Measurements from ENCODE around the gene DIS3L2. TPM values are rescaled to one million over a fixed set of nuclear protein-coding genes. Genes with fewer than 3 reads are reported as not detected.
A peak's percentile ranks its signal among the peaks of the same experiment; 100 is the strongest.
"Not testable (repeated sequence)": the region's sequence is repeated elsewhere in the genome, so short reads cannot be mapped to it uniquely, and the experiment has no call there.

DIS3L2 gene
- polyA plus RNA-seq, 2 donors, result 16.6 to 23.3 TPM

- Histone ChIP-seq H3K9me3 (ENCODE audit: control insufficient read depth in 2 of 2, insufficient read depth in 1 of 2, low read depth in 1 of 2, low read length in 1 of 2) (no peaks in the 10 kb centered on the region), H3K4me3 (ENCODE audit: low read depth in 1 of 2, low read length in 2 of 2) (no peak overlapping the region), H3K4me1 (ENCODE audit: control insufficient read depth in 2 of 2, insufficient read depth in 2 of 2, low read length in 1 of 2) (no peaks in the 10 kb centered on the region), H3K27me3 (ENCODE audit: control insufficient read depth in 1 of 2, insufficient read depth in 2 of 2, low read length in 2 of 2) (no peaks in the 10 kb centered on the region), H3K36me3 (ENCODE audit: control insufficient read depth in 2 of 2, insufficient read depth in 2 of 2, low read length in 1 of 2) (peaks cover 3 to 9% of the 10 kb centered on the region in 2 donors), H3K27ac (ENCODE audit: low read depth in 2 of 2, low read length in 1 of 2) (no peak overlapping the region)
- WGBS, 2 donors, result 45 to 56% methylated on average over 3 of the region's 3 CpGs
Observed at GRCh38 chr2:232307854-232308253, 346.3 kb downstream of the DIS3L2 start.

- Histone ChIP-seq H3K27me3 (ENCODE audit: control insufficient read depth in 1 of 2, insufficient read depth in 2 of 2, low read length in 2 of 2) (no peaks in the 10 kb centered on the region), H3K27ac (ENCODE audit: low read depth in 2 of 2, low read length in 1 of 2) (no peak overlapping the region), H3K4me1 (ENCODE audit: control insufficient read depth in 2 of 2, insufficient read depth in 2 of 2, low read length in 1 of 2) (no peaks in the 10 kb centered on the region), H3K9me3 (ENCODE audit: control insufficient read depth in 2 of 2, insufficient read depth in 1 of 2, low read depth in 1 of 2, low read length in 1 of 2) (no peaks in the 10 kb centered on the region), H3K36me3 (ENCODE audit: control insufficient read depth in 2 of 2, insufficient read depth in 2 of 2, low read length in 1 of 2) (peaks cover 3 to 7% of the 10 kb centered on the region in 2 donors), H3K4me3 (ENCODE audit: low read depth in 1 of 2, low read length in 2 of 2) (no peak overlapping the region)
- WGBS, 2 donors, result 60 to 79% methylated on average over 3 of the region's 3 CpGs
Observed at GRCh38 chr2:232308986-232309385, 347.5 kb downstream of the DIS3L2 start.

GRCh38 chr2:232309592-232309991 is 348.1 kb downstream of the DIS3L2 start:
- Histone ChIP-seq H3K36me3 (ENCODE audit: control insufficient read depth in 2 of 2, insufficient read depth in 2 of 2, low read length in 1 of 2) (peaks cover 3% of the 10 kb centered on the region in 2 donors), H3K4me3 (ENCODE audit: low read depth in 1 of 2, low read length in 2 of 2) (no peak overlapping the region), H3K27me3 (ENCODE audit: control insufficient read depth in 1 of 2, insufficient read depth in 2 of 2, low read length in 2 of 2) (no peaks in the 10 kb centered on the region), H3K9me3 (ENCODE audit: control insufficient read depth in 2 of 2, insufficient read depth in 1 of 2, low read depth in 1 of 2, low read length in 1 of 2) (no peaks in the 10 kb centered on the region), H3K4me1 (ENCODE audit: control insufficient read depth in 2 of 2, insufficient read depth in 2 of 2, low read length in 1 of 2) (no peaks in the 10 kb centered on the region), H3K27ac (ENCODE audit: low read depth in 2 of 2, low read length in 1 of 2) (peak overlapping the region; percentile 26 to 27)
- WGBS, 2 donors, result 49 to 55% methylated on average over 4 of the region's 4 CpGs

- no peaks in the 10 kb centered on the region for H3K27me3 ChIP-seq (ENCODE audit: control insufficient read depth in 1 of 2, insufficient read depth in 2 of 2, low read length in 2 of 2)
- peak overlapping the region; percentile 26 to 27 for H3K27ac ChIP-seq (ENCODE audit: low read depth in 2 of 2, low read length in 1 of 2)
- H3K9me3 ChIP-seq (ENCODE audit: control insufficient read depth in 2 of 2, insufficient read depth in 1 of 2, low read depth in 1 of 2, low read length in 1 of 2), result no peaks in the 10 kb centered on the region
- peaks cover 0 to 2% of the 10 kb centered on the region in 2 donors for H3K4me1 ChIP-seq (ENCODE audit: control insufficient read depth in 2 of 2, insufficient read depth in 2 of 2, low read length in 1 of 2)
- peaks cover 3% of the 10 kb centered on the region in 2 donors for H3K36me3 ChIP-seq (ENCODE audit: control insufficient read depth in 2 of 2, insufficient read depth in 2 of 2, low read length in 1 of 2)
- 51 to 62% methylated on average over 9 of the region's 9 CpGs for WGBS, 2 donors
- H3K4me3 ChIP-seq (ENCODE audit: low read depth in 1 of 2, low read length in 2 of 2), result no peak overlapping the region
Observed at GRCh38 chr2:232310121-232310520, 348.6 kb downstream of the DIS3L2 start.

- 47 to 71% methylated on average over 1 of the region's 1 CpG for WGBS, 2 donors
- peaks cover 0 to 6% of the 10 kb centered on the region in 2 donors for H3K4me1 ChIP-seq (ENCODE audit: control insufficient read depth in 2 of 2, insufficient read depth in 2 of 2, low read length in 1 of 2)
- H3K9me3 ChIP-seq (ENCODE audit: control insufficient read depth in 2 of 2, insufficient read depth in 1 of 2, low read depth in 1 of 2, low read length in 1 of 2), result no peaks in the 10 kb centered on the region
- no peak overlapping the region for H3K4me3 ChIP-seq (ENCODE audit: low read depth in 1 of 2, low read length in 2 of 2)
- peaks cover 3% of the 10 kb centered on the region in 2 donors for H3K36me3 ChIP-seq (ENCODE audit: control insufficient read depth in 2 of 2, insufficient read depth in 2 of 2, low read length in 1 of 2)
- no peaks in the 10 kb centered on the region for H3K27me3 ChIP-seq (ENCODE audit: control insufficient read depth in 1 of 2, insufficient read depth in 2 of 2, low read length in 2 of 2)
- H3K27ac ChIP-seq (ENCODE audit: low read depth in 2 of 2, low read length in 1 of 2), result peak overlapping the region; percentile 26 to 36
Observed at GRCh38 chr2:232310696-232311095, 349.2 kb downstream of the DIS3L2 start.

GRCh38 chr2:232313645-232314044 is 352.1 kb downstream of the DIS3L2 start:
- H3K36me3 ChIP-seq (ENCODE audit: control insufficient read depth in 2 of 2, insufficient read depth in 2 of 2, low read length in 1 of 2); H3K4me3 ChIP-seq (ENCODE audit: low read depth in 1 of 2, low read length in 2 of 2); H3K27me3 ChIP-seq (ENCODE audit: control insufficient read depth in 1 of 2, insufficient read depth in 2 of 2, low read length in 2 of 2); H3K27ac ChIP-seq (ENCODE audit: low read depth in 2 of 2, low read length in 1 of 2); H3K9me3 ChIP-seq (ENCODE audit: control insufficient read depth in 2 of 2, insufficient read depth in 1 of 2, low read depth in 1 of 2, low read length in 1 of 2): not testable (repeated sequence)
- WGBS, 2 donors, result 98 to 100% methylated on average over 2 of the region's 2 CpGs
- H3K4me1 ChIP-seq (ENCODE audit: control insufficient read depth in 2 of 2, insufficient read depth in 2 of 2, low read length in 1 of 2), result peaks cover 0 to 16% of the 10 kb centered on the region in 2 donors

GRCh38 chr2:232315049-232315922 is 353.8 kb downstream of the DIS3L2 start:
- Histone ChIP-seq H3K4me1 (ENCODE audit: control insufficient read depth in 2 of 2, insufficient read depth in 2 of 2, low read length in 1 of 2) (peaks cover 0 to 19% of the 10 kb centered on the region in 2 donors), H3K36me3 (ENCODE audit: control insufficient read depth in 2 of 2, insufficient read depth in 2 of 2, low read length in 1 of 2) (peaks cover 0 to 8% of the 10 kb centered on the region in 2 donors), H3K9me3 (ENCODE audit: control insufficient read depth in 2 of 2, insufficient read depth in 1 of 2, low read depth in 1 of 2, low read length in 1 of 2) (no peaks in the 10 kb centered on the region), H3K27ac (ENCODE audit: low read depth in 2 of 2, low read length in 1 of 2) (peak overlapping the region; percentile 69 to 87), H3K4me3 (ENCODE audit: low read depth in 1 of 2, low read length in 2 of 2) (no peak overlapping the region), H3K27me3 (ENCODE audit: control insufficient read depth in 1 of 2, insufficient read depth in 2 of 2, low read length in 2 of 2) (no peaks in the 10 kb centered on the region)
- WGBS, 2 donors, result 44 to 47% methylated on average over 12 of the region's 12 CpGs

GRCh38 chr2:232315923-232316299 is 354.4 kb downstream of the DIS3L2 start:
- no peaks in the 10 kb centered on the region for H3K27me3 ChIP-seq (ENCODE audit: control insufficient read depth in 1 of 2, insufficient read depth in 2 of 2, low read length in 2 of 2)
- no peak overlapping the region for H3K4me3 ChIP-seq (ENCODE audit: low read depth in 1 of 2, low read length in 2 of 2)
- 42 to 63% methylated on average over 8 of the region's 8 CpGs for WGBS, 2 donors

GRCh38 chr2:232316461-232317330 is 355.2 kb downstream of the DIS3L2 start:
- WGBS, 2 donors, result 53 to 62% methylated on average over 12 of the region's 12 CpGs
- Histone ChIP-seq H3K4me3 (ENCODE audit: low read depth in 1 of 2, low read length in 2 of 2) (no peak overlapping the region), H3K9me3 (ENCODE audit: control insufficient read depth in 2 of 2, insufficient read depth in 1 of 2, low read depth in 1 of 2, low read length in 1 of 2) (no peaks in the 10 kb centered on the region), H3K4me1 (ENCODE audit: control insufficient read depth in 2 of 2, insufficient read depth in 2 of 2, low read length in 1 of 2) (peaks cover 0 to 20% of the 10 kb centered on the region in 2 donors), H3K27ac (ENCODE audit: low read depth in 2 of 2, low read length in 1 of 2) (peak overlapping the region; percentile 47 to 69), H3K27me3 (ENCODE audit: control insufficient read depth in 1 of 2, insufficient read depth in 2 of 2, low read length in 2 of 2) (no peaks in the 10 kb centered on the region), H3K36me3 (ENCODE audit: control insufficient read depth in 2 of 2, insufficient read depth in 2 of 2, low read length in 1 of 2) (peaks cover 0 to 8% of the 10 kb centered on the region in 2 donors)

More at GRCh38 chr2:232315923-232316299, 354.4 kb downstream of the DIS3L2 start:
- H3K9me3 ChIP-seq (ENCODE audit: control insufficient read depth in 2 of 2, insufficient read depth in 1 of 2, low read depth in 1 of 2, low read length in 1 of 2), result no peaks in the 10 kb centered on the region
- H3K27ac ChIP-seq (ENCODE audit: low read depth in 2 of 2, low read length in 1 of 2), result peak overlapping the region; percentile 69 to 87
- H3K36me3 ChIP-seq (ENCODE audit: control insufficient read depth in 2 of 2, insufficient read depth in 2 of 2, low read length in 1 of 2), result peaks cover 0 to 8% of the 10 kb centered on the region in 2 donors
- H3K4me1 ChIP-seq (ENCODE audit: control insufficient read depth in 2 of 2, insufficient read depth in 2 of 2, low read length in 1 of 2), result peaks cover 0 to 19% of the 10 kb centered on the region in 2 donors

All from esophagus (tissue), 2 donors.